SK-N-SH (cell line): Measurements from ENCODE around the gene JAG2. TPM values are rescaled to one million over a fixed set of nuclear protein-coding genes. Genes with fewer than 3 reads are reported as not detected.
A peak's percentile ranks its signal among the peaks of the same experiment; 100 is the strongest.

Experiments used
- CTCF ChIA-PET: fragments of 300-600, 350-600 bp; formaldehyde crosslinking; extraction: SDS; loops from one replicate; lab custom pipeline; 2021; lab: Yijun Ruan, JAX
- POLR2A ChIA-PET: fragments of 350-600 bp; sonication (Branson Sonifier 250); formaldehyde crosslinking; extraction: SDS; loops from one replicate; lab custom pipeline; 2020; ENCODE audit warnings: antibody characterized with exemption, inconsistent platforms; lab: Yijun Ruan, JAX
- DNase-seq: peaks from one replicate; pipeline ENCODE4 v3.0.0; 2012
- H2AFZ ChIP-seq: fragments of 200-600 bp; sonication (generic); 2 replicates; pipeline ENCODE4 v1.8.1; 2016; ENCODE audit warnings: antibody characterized with exemption, mild to moderate bottlenecking, low read depth
- H3F3A ChIP-seq: fragments of 200-600 bp; sonication (generic); replicated peaks from 2 replicates; pipeline ENCODE3; 2016; ENCODE audit warnings: antibody characterized with exemption, mild to moderate bottlenecking; ENCODE audit not compliant: insufficient read depth
- H3K27ac ChIP-seq, 2 experiments: fragments of 200-500 bp in 1 of 2; fragments of 200-600 bp in 1 of 2; sonication (Bioruptor generic) in 1 of 2; sonication (generic), shearing (Covaris generic) in 1 of 2; 2 replicates each; pipeline versions ENCODE4 v1.5.1 to v1.6.1; 2014 to 2016; ENCODE audit warnings: low read depth in 2 of 2, inconsistent platforms in 1 of 2, low read length in 1 of 2, mild to moderate bottlenecking in 1 of 2, mixed read lengths in 1 of 2
- H3K27me3 ChIP-seq: fragments of 200-600 bp; sonication (generic), shearing (Covaris generic); 2 replicates; pipeline ENCODE4 v1.6.1; 2016; ENCODE audit warnings: mixed run types; ENCODE audit not compliant: insufficient read depth
- H3K36me3 ChIP-seq, 2 experiments: fragments of 200-500 bp in 1 of 2; fragments of 200-600 bp in 1 of 2; sonication (Bioruptor generic) in 1 of 2; sonication (generic) in 1 of 2; replicated peaks in 1 of 2; 2 replicates each; pipeline versions ENCODE3 to v1.5.1; 2014 to 2016; ENCODE audit warnings: low read length in 1 of 2, mild to moderate bottlenecking in 1 of 2; ENCODE audit not compliant: insufficient read depth in 2 of 2, control insufficient read depth in 1 of 2
- H3K4me1 ChIP-seq, 2 experiments: fragments of 200-500 bp in 1 of 2; fragments of 200-600 bp in 1 of 2; sonication (Bioruptor generic) in 1 of 2; sonication (generic), shearing (Covaris generic) in 1 of 2; 2 replicates each; pipeline versions ENCODE4 v1.5.1 to v1.6.1; 2014 to 2016; ENCODE audit warnings: low read depth in 1 of 2, low read length in 1 of 2, mixed run types in 1 of 2; ENCODE audit not compliant: insufficient read depth in 2 of 2, control insufficient read depth in 1 of 2
- H3K4me2 ChIP-seq: fragments of 200-600 bp; sonication (generic), shearing (Covaris generic); 2 replicates; pipeline ENCODE4 v1.6.1; 2017; ENCODE audit warnings: mixed run types
- H3K4me3 ChIP-seq, 2 experiments: fragments of 200-500 bp in 1 of 2; fragments of 200-600 bp in 1 of 2; sonication (Bioruptor generic) in 1 of 2; sonication (generic), shearing (Covaris generic) in 1 of 2; 2 replicates each; pipeline versions ENCODE4 v1.5.1 to v1.8.1; 2014 to 2016; ENCODE audit warnings: low read depth in 2 of 2, inconsistent platforms in 1 of 2, low read length in 1 of 2, mild to moderate bottlenecking in 1 of 2, mixed read lengths in 1 of 2, moderate library complexity in 1 of 2
- H3K79me2 ChIP-seq: fragments of 200-600 bp; sonication (generic); 2 replicates; pipeline ENCODE4 v1.8.1; 2017; ENCODE audit warnings: mild to moderate bottlenecking; ENCODE audit not compliant: insufficient read depth
- H3K9ac ChIP-seq: fragments of 200-600 bp; sonication (generic); 2 replicates; pipeline ENCODE4 v1.6.1; 2017; ENCODE audit warnings: mixed run types
- H3K9me2 ChIP-seq: fragments of 200-600 bp; sonication (generic); 2 replicates; pipeline ENCODE4 v1.6.1; 2017; ENCODE audit warnings: mixed run types
- H3K9me3 ChIP-seq: fragments of 200-600 bp; sonication (generic); 2 replicates; pipeline ENCODE4 v1.6.1; 2017; ENCODE audit warnings: mixed run types, mild to moderate bottlenecking, moderate library complexity
- H4K20me1 ChIP-seq: fragments of 200-600 bp; sonication (generic); 2 replicates; pipeline ENCODE4 v1.6.1; 2017; ENCODE audit warnings: mild to moderate bottlenecking, mixed run types; ENCODE audit not compliant: insufficient read depth
- CHD2 ChIP-seq: fragments of 150-350 bp; IDR thresholded peaks from 2 replicates; pipeline ENCODE4 v1.6.1; 2018; ENCODE audit warnings: low read length; ENCODE audit not compliant: partially characterized antibody
- EP300 ChIP-seq, 2 experiments: IDR thresholded peaks; 2 replicates each; pipeline versions ENCODE4 v1.4.0 to v1.6.1; 2012; ENCODE audit warnings: borderline replicate concordance in 1 of 2, low read depth in 1 of 2, low read length in 1 of 2
- FOSL2 ChIP-seq: IDR thresholded peaks from 2 replicates; pipeline ENCODE4 v1.4.0; 2012; ENCODE audit warnings: low read depth, mild to moderate bottlenecking, moderate library complexity, borderline replicate concordance
- FOXM1 ChIP-seq: IDR thresholded peaks from 2 replicates; pipeline ENCODE4 v1.4.0; 2012; ENCODE audit warnings: low read depth, mild to moderate bottlenecking
- GABPA ChIP-seq: IDR thresholded peaks from 2 replicates; pipeline ENCODE4 v1.4.0; 2012; ENCODE audit warnings: low read depth, mild to moderate bottlenecking
- MEF2A ChIP-seq: IDR thresholded peaks from 2 replicates; pipeline ENCODE4 v1.4.0; 2012; ENCODE audit warnings: low read depth, borderline replicate concordance
- PBX3 ChIP-seq: IDR thresholded peaks from 2 replicates; pipeline ENCODE4; 2012
- RFX5 ChIP-seq: IDR thresholded peaks from 2 replicates; pipeline ENCODE4 v1.6.1; 2012; ENCODE audit warnings: mild to moderate bottlenecking, improper control_type of control experiment, low read length
- RXRA ChIP-seq: IDR thresholded peaks from 2 replicates; pipeline ENCODE4 v1.4.0; 2012; ENCODE audit warnings: low read depth, mild to moderate bottlenecking, borderline replicate concordance
- SIN3A ChIP-seq: IDR thresholded peaks from 2 replicates; pipeline ENCODE4 v1.6.1; 2012; ENCODE audit warnings: low read depth, mild to moderate bottlenecking, low read length, moderate library complexity, borderline replicate concordance
- TAF1 ChIP-seq: IDR thresholded peaks from 2 replicates; pipeline ENCODE4 v1.6.1; 2012; ENCODE audit warnings: low read depth, mild to moderate bottlenecking, low read length, moderate library complexity, borderline replicate concordance
- WGBS: methylation state at CpG from one replicate; pipeline ENCODE4 v1.1.6; 2017; ENCODE audit warnings: low lambda C conversion rate; 5-methylcytosine and 5-hydroxymethylcytosine counted together
- polyA plus RNA-seq, 3 experiments: library from polyadenylated mRNA; depleted of rRNA; stranded (reverse); fragments of >200 nt; gene quantifications; 2 replicates each; pipeline ENCODE4 v1.2.3, GENCODE V29; 2012
- TF ChIP-seq, protein P1 (sequence below): fragments of 150-350 bp; IDR thresholded peaks from 2 replicates; pipeline ENCODE4 v1.6.1; 2016; ENCODE audit warnings: mild to moderate bottlenecking, low read depth, low read length

The JAG2 gene
- polyA plus RNA-seq, 1 of the 3 experiments (the other 2 are of a cell fraction): 1.7 TPM

DNA sequence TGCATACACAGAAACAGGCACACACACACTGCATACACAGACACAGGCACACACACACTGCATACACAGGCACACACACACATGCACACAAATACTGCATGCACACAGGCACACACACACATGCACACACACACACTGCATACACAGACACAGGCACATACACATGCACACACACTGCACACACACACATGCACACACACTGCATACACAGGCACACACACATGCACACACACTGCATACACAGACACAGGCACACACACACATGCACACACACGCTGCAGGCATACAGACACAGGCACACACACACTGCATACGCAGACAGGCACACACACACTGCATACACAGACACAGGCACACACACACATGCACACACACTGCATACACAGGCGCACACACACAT lies 47.0 kb upstream of the JAG2 start (continued):
- TF ChIP-seq FOSL2: no peak
- no peak for TF ChIP-seq CHD2

- Histone ChIP-seq H3K36me3 (peaks cover 0 to 27% of the 10 kb centered on the region in 2 experiments), H3K4me2 (no peak overlapping the region), H3K4me1 (peaks cover 0 to 51% of the 10 kb centered on the region in 2 experiments; a peak in 1 of 4 replicates), H3K9me3 (no peaks in the 10 kb centered on the region), H3K9me2 (no peaks in the 10 kb centered on the region), H3K79me2 (no peaks in the 10 kb centered on the region), H2AFZ (no peak overlapping the region), H4K20me1 (no peaks in the 10 kb centered on the region), H3K27me3 (no peaks in the 10 kb centered on the region), H3K4me3 (no peak overlapping the region), H3K9ac (no peak overlapping the region), H3K27ac (no peak overlapping the region; a peak in 1 of 4 replicates), H3F3A (no peaks in the 10 kb centered on the region)
- TF ChIP-seq SIN3A (no peak), MEF2A (no peak), PBX3 (no peak), RFX5 (no peak), TAF1 (no peak), RXRA (no peak)
- ChIA-PET POLR2A (no interaction called here), CTCF (interaction anchor here (0.8 to 3.3 kb wide), 4 partner anchors 10 to 140 kb away, joined by 3 to 24 read pairs (median 6); no protein-coding TSS in a partner anchor)
- 84% methylated on average over 7 of the region's 14 CpGs for WGBS
- DNase-seq: no peak
Observed at GRCh38 chr14:105214324-105214915, 45.8 kb upstream of the JAG2 start.

- ChIA-PET POLR2A (no interaction called here), CTCF (interaction anchor here (0.8 to 3.3 kb wide), 6 partner anchors 9 to 168 kb away, joined by 3 to 24 read pairs (median 4); no protein-coding TSS in a partner anchor)
- TF ChIP-seq FOXM1 (no peak), MEF2A (no peak), EP300 (IDR thresholded peaks at IDR 0.05; ENCODE audit: borderline replicate concordance in 1 of 2, low read depth in 1 of 2, low read length in 1 of 2) (no peak), GABPA (no peak)
- TF ChIP-seq, protein P1, sequence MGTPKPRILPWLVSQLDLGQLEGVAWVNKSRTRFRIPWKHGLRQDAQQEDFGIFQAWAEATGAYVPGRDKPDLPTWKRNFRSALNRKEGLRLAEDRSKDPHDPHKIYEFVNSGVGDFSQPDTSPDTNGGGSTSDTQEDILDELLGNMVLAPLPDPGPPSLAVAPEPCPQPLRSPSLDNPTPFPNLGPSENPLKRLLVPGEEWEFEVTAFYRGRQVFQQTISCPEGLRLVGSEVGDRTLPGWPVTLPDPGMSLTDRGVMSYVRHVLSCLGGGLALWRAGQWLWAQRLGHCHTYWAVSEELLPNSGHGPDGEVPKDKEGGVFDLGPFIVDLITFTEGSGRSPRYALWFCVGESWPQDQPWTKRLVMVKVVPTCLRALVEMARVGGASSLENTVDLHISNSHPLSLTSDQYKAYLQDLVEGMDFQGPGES: no peak
- H3K9me3 ChIP-seq: no peaks in the 10 kb centered on the region
- peaks cover 0 to 61% of the 10 kb centered on the region in 2 experiments; a peak in 1 of 4 replicates for H3K4me1 ChIP-seq
- H2AFZ ChIP-seq: no peak overlapping the region
- no peak overlapping the region for H3K4me2 ChIP-seq
- H3K4me3 ChIP-seq: no peak overlapping the region
- H3K27ac ChIP-seq: peak overlapping the region in 1 of 2 experiments; percentile 47; a peak in 1 of 4 replicates
- H3F3A ChIP-seq: no peaks in the 10 kb centered on the region
- H3K79me2 ChIP-seq: no peaks in the 10 kb centered on the region
- no peak for DNase-seq
- H3K27me3 ChIP-seq: no peaks in the 10 kb centered on the region
- H3K9me2 ChIP-seq: no peaks in the 10 kb centered on the region
- no peak overlapping the region for H3K9ac ChIP-seq
- 98% methylated on average over 10 of the region's 10 CpGs for WGBS
- peaks cover 0 to 26% of the 10 kb centered on the region in 2 experiments for H3K36me3 ChIP-seq
- no peaks in the 10 kb centered on the region for H4K20me1 ChIP-seq
Observed at GRCh38 chr14:105213361-105213760, 44.8 kb upstream of the JAG2 start.
